H9 (cell line): ENCODE data around the gene TWF1. TPM values are rescaled to one million over a fixed set of nuclear protein-coding genes. Genes with fewer than 3 reads are reported as not detected.

Experiments
- DNase-seq: peaks from one replicate; pipeline ENCODE4 v3.0.0-alpha.2; 2017
- H2AFZ ChIP-seq: one replicate; pipeline ENCODE4 v1.6.1; 2013; ENCODE audit warnings: mild to moderate bottlenecking, low read length, control low read depth, moderate library complexity
- H2AK5ac ChIP-seq: 2 replicates; pipeline ENCODE4 v1.6.1; 2013; ENCODE audit warnings: low read length, control low read depth, mixed read lengths; ENCODE audit not compliant: insufficient read length
- H2BK120ac ChIP-seq: one replicate; pipeline ENCODE4 v1.6.1; 2013; ENCODE audit warnings: low read depth, mild to moderate bottlenecking, low read length, control low read depth, inconsistent platforms; ENCODE audit not compliant: poor library complexity, severe bottlenecking
- H2BK12ac ChIP-seq: 2 replicates; pipeline ENCODE4 v1.6.1; 2013; ENCODE audit warnings: low read length, control low read depth, mixed read lengths, low read depth; ENCODE audit not compliant: insufficient read length
- H2BK15ac ChIP-seq: 2 replicates; pipeline ENCODE4 v1.6.1; 2013; ENCODE audit warnings: low read depth, low read length, control low read depth
- H2BK20ac ChIP-seq: one replicate; pipeline ENCODE4 v1.6.1; 2013; ENCODE audit warnings: low read depth, mild to moderate bottlenecking, low read length, control low read depth, inconsistent platforms; ENCODE audit not compliant: poor library complexity, severe bottlenecking
- H2BK5ac ChIP-seq: 2 replicates; pipeline ENCODE4 v1.6.1; 2013; ENCODE audit warnings: low read length, control low read depth, mixed read lengths; ENCODE audit not compliant: insufficient read length
- H3K14ac ChIP-seq: 2 replicates; pipeline ENCODE4 v1.6.1; 2013; ENCODE audit warnings: low read length, control low read depth; ENCODE audit not compliant: insufficient read depth
- H3K18ac ChIP-seq: 2 replicates; pipeline ENCODE4 v1.6.1; 2013; ENCODE audit warnings: low read depth, mild to moderate bottlenecking, mixed read lengths, low read length, control low read depth; ENCODE audit not compliant: insufficient read length
- H3K23ac ChIP-seq: 2 replicates; pipeline ENCODE4 v1.6.1; 2013; ENCODE audit warnings: low read length, control low read depth, mixed read lengths, low read depth; ENCODE audit not compliant: insufficient read length
- H3K23me2 ChIP-seq: 2 replicates; pipeline ENCODE4 v1.6.1; 2013; ENCODE audit warnings: low read depth, mild to moderate bottlenecking, mixed read lengths, low read length, control low read depth; ENCODE audit not compliant: insufficient read length, poor library complexity, severe bottlenecking
- H3K27ac ChIP-seq: 2 replicates; pipeline ENCODE4 v1.5.1; 2013; ENCODE audit warnings: low read length, control low read depth, mixed read lengths, low read depth; ENCODE audit not compliant: insufficient read length
- H3K27me3 ChIP-seq: 2 replicates; pipeline ENCODE4 v1.6.1; 2013; ENCODE audit warnings: low read length, control low read depth, inconsistent platforms; ENCODE audit not compliant: insufficient read depth
- H3K4ac ChIP-seq: 2 replicates; pipeline ENCODE4 v1.6.1; 2013; ENCODE audit warnings: low read depth, mild to moderate bottlenecking, control low read depth, inconsistent platforms, low read length, moderate library complexity
- H3K4me1 ChIP-seq: 2 replicates; pipeline ENCODE4 v1.6.1; 2013; ENCODE audit warnings: low read length, control low read depth, inconsistent platforms; ENCODE audit not compliant: insufficient read depth
- H3K4me2 ChIP-seq: 2 replicates; pipeline ENCODE4 v1.6.1; 2013; ENCODE audit warnings: low read length, control low read depth, mixed read lengths; ENCODE audit not compliant: insufficient read length, insufficient read depth
- H3K56ac ChIP-seq: 2 replicates; pipeline ENCODE4 v1.6.1; 2013; ENCODE audit warnings: low read depth, mild to moderate bottlenecking, mixed read lengths, low read length, control low read depth; ENCODE audit not compliant: insufficient read length
- H3K79me1 ChIP-seq: 2 replicates; pipeline ENCODE4 v1.6.1; 2013; ENCODE audit warnings: low read depth, mild to moderate bottlenecking, moderate library complexity, low read length, control low read depth, inconsistent platforms; ENCODE audit not compliant: insufficient read depth, poor library complexity, severe bottlenecking
- H3K79me2 ChIP-seq: 2 replicates; pipeline ENCODE4 v1.6.1; 2013; ENCODE audit warnings: low read length, control low read depth, inconsistent platforms; ENCODE audit not compliant: insufficient read depth
- H3K9ac ChIP-seq: 2 replicates; pipeline ENCODE4 v1.6.1; 2013; ENCODE audit warnings: low read length, control low read depth, mixed read lengths; ENCODE audit not compliant: insufficient read length; ENCODE audit errors: extremely low read depth
- H3K9me3 ChIP-seq: one replicate; pipeline ENCODE4 v1.6.1; 2013; ENCODE audit warnings: low read depth, low read length, inconsistent platforms; ENCODE audit not compliant: control insufficient read depth
- H3T11ph ChIP-seq: one replicate; pipeline ENCODE4 v1.6.1; 2013; ENCODE audit warnings: mild to moderate bottlenecking, low read length, control low read depth, inconsistent platforms
- H4K20me1 ChIP-seq: one replicate; pipeline ENCODE4 v1.6.1; 2013; ENCODE audit not compliant: control insufficient read depth, insufficient read length, insufficient read depth
- H4K5ac ChIP-seq: 2 replicates; pipeline ENCODE4 v1.6.1; 2013; ENCODE audit warnings: low read depth, mild to moderate bottlenecking, mixed read lengths, low read length, control low read depth; ENCODE audit not compliant: insufficient read length
- H4K8ac ChIP-seq: replicated peaks from 2 replicates; pipeline ENCODE4 v1.6.1; 2013; ENCODE audit warnings: low read length, control low read depth, mixed read lengths, low read depth; ENCODE audit not compliant: insufficient read length
- H4K91ac ChIP-seq: 2 replicates; pipeline ENCODE4 v1.6.1; 2013; ENCODE audit warnings: low read depth, mild to moderate bottlenecking, moderate library complexity, mixed read lengths, low read length, control low read depth; ENCODE audit not compliant: insufficient read length
- H3K27ac Mint-ChIP-seq, 3 experiments: 2 replicates in 2 of 3; 3 replicates in 1 of 3; pipeline ENCODE4 v1.8.0; 2020 to 2021; ENCODE audit warnings: mixed read lengths in 3 of 3, mild to moderate bottlenecking in 1 of 3, moderate library complexity in 1 of 3
- H3K27me3 Mint-ChIP-seq: 2 replicates; pipeline ENCODE4 v1.8.0; 2021; ENCODE audit warnings: low read depth, mild to moderate bottlenecking, moderate library complexity, mixed read lengths
- H3K36me3 Mint-ChIP-seq, 3 experiments: 2 replicates in 2 of 3; 3 replicates in 1 of 3; pipeline ENCODE4 v1.8.0; 2020 to 2021; ENCODE audit warnings: low read depth in 3 of 3, mixed read lengths in 3 of 3; ENCODE audit not compliant: insufficient read depth in 1 of 3
- H3K4me1 Mint-ChIP-seq, 2 experiments: 2 replicates each; pipeline ENCODE4 v1.8.0; 2020; ENCODE audit warnings: mixed read lengths in 2 of 2
- H3K4me3 Mint-ChIP-seq, 2 experiments: 2 replicates in 1 of 2; 3 replicates in 1 of 2; pipeline ENCODE4 v1.8.0; 2020 to 2021; ENCODE audit warnings: mild to moderate bottlenecking in 2 of 2, mixed read lengths in 2 of 2, moderate library complexity in 1 of 2
- H3K9me3 Mint-ChIP-seq, 2 experiments: 2 replicates in 1 of 2; 3 replicates in 1 of 2; pipeline ENCODE4 v1.8.0; 2020; ENCODE audit warnings: mild to moderate bottlenecking in 2 of 2, mixed read lengths in 2 of 2, moderate library complexity in 1 of 2
- WGBS: extraction: QIAGEN DNeasy Blood & Tissue Kit; methylation state at CpG from one replicate; pipeline ENCODE4 v1.1.7; 2013; ENCODE audit warnings: missing lambda C conversion rate, low lambda C conversion rate, mixed read lengths; ENCODE audit not compliant: insufficient read length; ENCODE audit errors: extremely low coverage; 5-methylcytosine and 5-hydroxymethylcytosine counted together
- total RNA-seq: library from RNA; stranded (reverse); gene quantifications from 2 replicates; pipeline ENCODE4 v1.2.1, GENCODE V29; 2021
- TF ChIP-seq, protein P1 (sequence below): fragments of 200-600 bp; sonication (generic); conservative IDR thresholded peaks from 3 replicates; pipeline ENCODE4 v1.8.0; 2021; ENCODE audit warnings: antibody characterized with exemption, mild to moderate bottlenecking

The TWF1 gene
- total RNA-seq, 1 experiment from 2014 or later: 22.8 TPM

DNA sequence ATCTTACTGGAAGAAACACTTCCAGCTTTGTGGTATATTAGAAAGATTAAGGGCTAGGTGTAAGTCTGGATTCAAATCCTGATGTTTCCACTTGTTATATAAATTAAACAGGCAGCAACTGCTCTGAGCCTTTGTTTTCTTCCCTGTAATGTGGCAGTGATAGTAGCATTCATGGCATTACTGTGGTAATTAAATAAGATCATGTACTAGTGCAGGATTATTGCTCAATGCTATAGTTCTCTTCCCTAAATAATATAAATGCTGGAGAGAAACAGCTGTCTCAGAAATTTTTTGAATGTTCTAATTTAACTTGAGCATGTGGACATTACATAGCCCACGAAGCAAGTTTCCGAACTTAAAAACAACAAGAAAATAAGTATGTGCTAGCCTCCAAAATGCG is 35.1 kb upstream of the TWF1 start:
- WGBS: no CpG with 5 or more reads among the region's 3 CpGs
- no peak overlapping the region for H3K4ac ChIP-seq

More for the DNA sequence above, 35.1 kb upstream of the TWF1 start:
- TF ChIP-seq, protein P1, sequence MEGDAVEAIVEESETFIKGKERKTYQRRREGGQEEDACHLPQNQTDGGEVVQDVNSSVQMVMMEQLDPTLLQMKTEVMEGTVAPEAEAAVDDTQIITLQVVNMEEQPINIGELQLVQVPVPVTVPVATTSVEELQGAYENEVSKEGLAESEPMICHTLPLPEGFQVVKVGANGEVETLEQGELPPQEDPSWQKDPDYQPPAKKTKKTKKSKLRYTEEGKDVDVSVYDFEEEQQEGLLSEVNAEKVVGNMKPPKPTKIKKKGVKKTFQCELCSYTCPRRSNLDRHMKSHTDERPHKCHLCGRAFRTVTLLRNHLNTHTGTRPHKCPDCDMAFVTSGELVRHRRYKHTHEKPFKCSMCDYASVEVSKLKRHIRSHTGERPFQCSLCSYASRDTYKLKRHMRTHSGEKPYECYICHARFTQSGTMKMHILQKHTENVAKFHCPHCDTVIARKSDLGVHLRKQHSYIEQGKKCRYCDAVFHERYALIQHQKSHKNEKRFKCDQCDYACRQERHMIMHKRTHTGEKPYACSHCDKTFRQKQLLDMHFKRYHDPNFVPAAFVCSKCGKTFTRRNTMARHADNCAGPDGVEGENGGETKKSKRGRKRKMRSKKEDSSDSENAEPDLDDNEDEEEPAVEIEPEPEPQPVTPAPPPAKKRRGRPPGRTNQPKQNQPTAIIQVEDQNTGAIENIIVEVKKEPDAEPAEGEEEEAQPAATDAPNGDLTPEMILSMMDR: no peak
- no peak overlapping the region for H3K9ac ChIP-seq
- no peak overlapping the region for H2BK20ac ChIP-seq
- DNase-seq: no peak
- H3K4me3 Mint-ChIP-seq: no peak overlapping the region
- H4K20me1 ChIP-seq: no peaks in the 10 kb centered on the region
- no peak overlapping the region for H2AFZ ChIP-seq
- H3K4me1 ChIP-seq: no peaks in the 10 kb centered on the region
- no peak overlapping the region for H4K5ac ChIP-seq
- no peak overlapping the region for H4K91ac ChIP-seq
- no peak overlapping the region for H3K27ac Mint-ChIP-seq
- H3K9me3 Mint-ChIP-seq: no peaks in the 10 kb centered on the region
- H2BK12ac ChIP-seq: no peak overlapping the region
- H2BK5ac ChIP-seq: no peak overlapping the region
- H3K23me2 ChIP-seq: peaks cover 1% of the 10 kb centered on the region
- no peak overlapping the region for H3K14ac ChIP-seq
- no peaks in the 10 kb centered on the region for H3K27me3 ChIP-seq
- no peak overlapping the region for H3K18ac ChIP-seq
- no peaks in the 10 kb centered on the region for H3K79me2 ChIP-seq
- H2AK5ac ChIP-seq: no peak overlapping the region
- no peak overlapping the region for H3K23ac ChIP-seq
- no peak overlapping the region for H2BK15ac ChIP-seq
- no peaks in the 10 kb centered on the region for H3K79me1 ChIP-seq
- no peak overlapping the region for H3K4me2 ChIP-seq
- H3K27ac ChIP-seq: no peak overlapping the region
- no peak overlapping the region for H2BK120ac ChIP-seq
- H3K56ac ChIP-seq: no peak overlapping the region
- peaks cover 6 to 9% of the 10 kb centered on the region in 2 experiments for H3K4me1 Mint-ChIP-seq
- H3K27me3 Mint-ChIP-seq: peaks cover 18% of the 10 kb centered on the region
- H3K36me3 Mint-ChIP-seq: no peaks in the 10 kb centered on the region
- no peak overlapping the region for H3T11ph ChIP-seq
- H3K9me3 ChIP-seq: no peaks in the 10 kb centered on the region
- H4K8ac ChIP-seq: no peak overlapping the region
